ENCODE results near the gene SNHG17. TPM values are rescaled to one million over a fixed set of nuclear protein-coding genes. Genes with fewer than 3 reads are reported as not detected.
"Not testable (repeated sequence)": the region's sequence is repeated elsewhere in the genome, so short reads cannot be mapped to it uniquely, and the experiment has no call there.

The SNHG17 gene
- polyA plus RNA-seq, 4 donors: 29.6 to 66.2 (median 31.8) TPM

DNA sequence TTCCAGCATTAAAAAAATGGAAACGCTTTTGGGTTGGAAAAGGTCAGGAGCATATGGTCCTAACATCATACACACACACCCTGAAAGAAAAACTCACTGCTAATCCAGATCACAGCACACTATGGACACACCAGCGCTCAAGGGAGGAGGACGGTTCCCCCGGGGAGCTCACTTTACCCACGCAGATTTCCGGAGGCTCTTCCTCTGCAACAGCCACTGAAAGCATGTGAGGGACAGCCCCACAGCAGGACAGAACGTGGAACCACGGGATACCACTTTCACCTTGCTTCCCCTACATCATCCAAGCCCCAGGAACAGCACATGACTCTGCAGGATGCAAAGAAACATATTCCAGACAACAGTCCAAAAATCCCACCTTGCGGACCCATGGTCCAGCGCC, 13.2 kb downstream of the SNHG17 start:
- DNase-seq (ENCODE audit: low read depth in 4 of 4, low spot score in 3 of 4): no peak

DNA sequence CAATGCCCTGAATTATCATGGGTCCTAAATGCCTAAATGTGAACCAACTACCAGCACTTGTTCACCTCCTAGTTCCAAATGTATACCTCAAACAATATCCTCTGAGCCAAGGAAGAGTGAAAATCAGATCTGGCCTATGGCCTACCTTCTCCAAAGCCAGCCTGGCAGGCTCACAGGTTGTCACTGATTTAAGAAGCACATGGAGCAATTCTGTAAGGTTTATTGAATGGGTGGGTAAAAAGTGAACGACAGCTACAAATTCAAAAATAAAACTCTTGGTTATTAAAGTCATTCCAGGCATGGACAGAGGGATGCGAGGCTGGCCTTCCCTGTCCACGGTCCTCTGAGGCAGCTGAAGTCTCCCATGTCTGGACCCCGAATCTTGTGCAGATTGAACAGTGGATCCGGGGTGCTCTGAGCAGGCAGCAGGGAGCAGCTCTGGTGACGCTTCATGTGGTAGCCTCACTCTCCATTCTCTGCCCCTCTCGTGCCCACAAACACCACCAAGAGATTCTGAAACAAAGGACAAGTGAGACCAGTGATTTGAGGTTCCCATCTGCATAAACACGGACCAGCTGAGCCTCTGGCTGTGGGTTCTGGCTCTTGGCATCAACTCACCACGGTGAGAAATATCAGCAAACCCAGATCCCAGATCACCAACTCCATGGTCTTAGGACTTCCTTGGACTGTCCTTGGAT, 14.6 kb downstream of the SNHG17 start:
- DNase-seq (ENCODE audit: low read depth in 4 of 4, low spot score in 3 of 4): no peak

DNA sequence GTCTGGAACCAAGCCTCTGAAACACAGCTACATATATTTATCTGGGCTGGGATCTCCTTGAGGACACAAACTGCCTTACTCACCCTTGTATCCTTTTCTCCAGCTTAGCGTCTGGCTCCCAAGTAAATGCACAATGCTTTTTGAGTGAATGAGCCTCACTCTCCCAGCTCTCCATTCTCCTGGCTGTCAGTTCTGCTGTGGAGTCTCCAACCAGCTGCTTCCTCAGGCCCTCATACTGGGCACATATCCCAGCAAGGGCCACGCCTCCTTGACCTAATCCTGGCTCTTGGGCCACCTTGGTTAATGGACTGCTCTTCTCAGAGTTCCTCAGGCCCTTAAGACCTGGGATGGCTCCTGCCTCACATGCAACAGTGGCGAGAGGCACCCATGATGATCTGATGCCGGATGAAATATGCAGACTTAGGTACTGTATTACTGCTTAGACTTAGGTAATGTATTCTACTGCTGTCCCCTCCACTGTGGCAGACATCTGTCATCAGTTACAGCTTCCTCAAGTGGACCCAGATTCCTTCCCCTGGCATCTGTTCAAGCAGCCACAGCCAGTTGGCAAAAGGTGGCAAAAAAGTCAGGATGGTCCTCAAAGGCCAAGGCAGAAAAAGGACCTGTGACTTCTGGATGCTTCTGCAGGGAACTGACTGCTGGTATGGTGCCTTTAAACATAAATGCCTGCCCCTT, 16.5 kb downstream of the SNHG17 start:
- DNase-seq (ENCODE audit: low read depth in 4 of 4, low spot score in 3 of 4): no peak

DNA sequence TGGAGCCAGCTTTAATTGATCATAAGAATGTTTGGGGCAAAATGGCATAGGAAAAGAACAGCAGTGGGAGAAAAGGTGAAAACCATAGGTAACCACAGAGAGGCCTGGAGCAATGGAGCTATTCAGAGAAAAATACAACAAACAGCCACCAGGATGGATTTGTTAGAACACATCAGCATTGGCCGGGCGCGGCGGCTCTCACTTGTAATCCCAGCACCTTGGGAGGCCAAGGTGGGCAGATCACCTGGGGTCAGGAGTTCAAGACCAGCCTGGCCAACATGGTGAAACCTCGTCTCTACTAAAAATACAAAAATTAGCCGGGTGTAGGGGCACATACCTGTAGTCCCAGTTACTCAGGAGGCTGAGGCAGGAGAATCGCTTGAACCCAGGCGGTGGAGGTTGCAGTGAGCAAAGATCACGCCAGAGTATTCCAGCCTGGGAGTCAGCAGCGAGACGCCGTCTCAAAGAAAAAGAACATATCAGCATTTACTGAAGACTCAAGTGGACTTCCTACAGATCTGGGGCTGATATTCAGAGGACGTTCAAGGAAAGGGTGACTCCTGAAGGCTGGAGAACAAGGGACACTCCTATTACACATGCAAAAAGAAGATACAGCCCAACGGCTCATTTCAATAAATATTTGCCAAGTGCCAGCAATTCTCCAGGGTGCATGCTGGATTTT, 20.2 kb downstream of the SNHG17 start:
- DNase-seq (ENCODE audit: low read depth in 4 of 4, low spot score in 3 of 4): no peak

GRCh38 chr20:38412877-38413577, 22.1 kb downstream of the SNHG17 start:
- DNase-seq (ENCODE audit: low read depth in 4 of 4, low spot score in 3 of 4): no peak

DNA sequence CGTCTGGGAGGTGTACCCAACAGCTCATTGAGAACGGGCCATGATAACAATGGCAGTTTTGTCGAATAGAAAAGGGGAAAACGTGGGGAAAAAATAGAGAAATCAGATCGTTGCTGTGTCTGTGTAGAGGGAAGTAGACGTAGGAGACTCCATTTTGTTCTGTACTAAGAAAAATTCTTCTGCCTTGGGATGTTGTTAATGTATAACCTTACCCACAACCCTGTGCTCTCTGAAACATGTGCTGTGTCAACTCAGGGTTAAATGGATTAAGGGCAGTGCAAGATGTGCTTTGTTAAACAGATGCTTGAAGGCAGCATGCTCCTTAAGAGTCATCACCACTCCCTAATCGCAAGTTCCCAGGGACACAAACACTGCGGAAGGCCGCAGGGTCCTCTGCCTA, 27.3 kb downstream of the SNHG17 start:
- DNase-seq (ENCODE audit: low read depth in 4 of 4, low spot score in 3 of 4): not testable (repeated sequence)

- no peak for DNase-seq (ENCODE audit: low read depth in 4 of 4, low spot score in 3 of 4)
Observed at GRCh38 chr20:38407321-38407720, 27.8 kb downstream of the SNHG17 start.

GRCh38 chr20:38406476-38406875, 28.7 kb downstream of the SNHG17 start:
- no peak for DNase-seq (ENCODE audit: low read depth in 4 of 4, low spot score in 3 of 4)

GRCh38 chr20:38405132-38405531, 30.0 kb downstream of the SNHG17 start:
- DNase-seq (ENCODE audit: low read depth in 4 of 4, low spot score in 3 of 4): no peak

DNA sequence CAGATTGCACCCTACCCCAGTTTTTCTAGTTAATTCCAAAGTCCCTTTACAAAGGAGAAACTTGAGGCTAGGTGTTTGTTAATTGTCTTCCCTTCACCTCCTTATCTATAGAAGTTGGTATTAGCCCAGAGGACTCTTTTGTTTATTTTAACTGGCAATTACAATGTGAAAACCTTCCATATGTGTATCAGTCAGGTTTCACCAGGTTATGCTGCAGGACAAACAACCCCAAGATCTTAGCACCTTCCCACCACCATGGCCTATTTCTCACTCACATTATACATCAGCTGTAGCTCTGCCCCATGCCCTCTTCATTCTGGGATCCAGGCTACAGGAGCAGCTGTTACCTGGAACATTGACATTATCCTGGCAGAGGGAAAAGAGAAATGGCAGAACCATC, 31.1 kb downstream of the SNHG17 start:
- DNase-seq (ENCODE audit: low read depth in 4 of 4, low spot score in 3 of 4): no peak

DNA sequence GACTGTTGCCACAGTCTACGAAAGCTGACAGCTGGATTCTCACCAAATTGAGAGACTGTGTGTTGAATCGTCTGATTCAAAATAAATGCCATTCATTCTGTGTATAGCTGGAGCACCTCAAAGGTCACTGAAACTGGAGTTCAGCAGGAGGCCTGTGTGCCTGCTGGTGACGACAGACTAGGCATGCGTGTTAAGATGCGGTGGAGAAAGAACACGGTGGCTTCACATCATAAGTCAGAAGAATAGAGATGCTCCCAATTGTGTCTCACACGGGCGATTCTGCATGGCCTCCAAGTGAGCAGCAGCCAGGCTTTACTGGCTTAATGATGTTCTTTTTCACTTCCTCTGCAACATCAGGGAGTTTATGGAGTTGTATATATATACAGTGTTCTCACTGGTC, 32.3 kb downstream of the SNHG17 start:
- DNase-seq (ENCODE audit: low read depth in 4 of 4, low spot score in 3 of 4): no peak

DNA sequence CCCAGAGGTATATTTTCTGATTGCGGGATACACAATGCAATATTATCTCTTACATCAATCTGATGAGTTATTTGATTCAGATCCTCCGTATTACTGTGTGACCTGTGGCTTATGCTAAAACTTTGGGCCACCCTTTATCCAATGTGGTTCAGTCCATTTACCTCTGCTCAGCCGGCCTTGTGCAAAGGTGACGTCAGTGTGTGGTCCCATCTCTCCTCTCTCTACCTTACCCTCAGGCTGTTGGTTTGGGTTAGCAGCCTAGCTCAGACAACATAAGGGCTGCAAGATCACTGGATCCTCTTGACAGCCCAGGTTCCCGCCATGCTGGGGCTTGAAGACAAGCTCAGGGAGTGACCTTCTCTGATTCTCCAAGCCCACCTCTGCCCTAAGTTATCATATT, 33.0 kb downstream of the SNHG17 start:
- DNase-seq (ENCODE audit: low read depth in 4 of 4, low spot score in 3 of 4): no peak

- not testable (repeated sequence) for DNase-seq (ENCODE audit: low read depth in 4 of 4, low spot score in 3 of 4)
Observed at GRCh38 chr20:38395751-38396395, 39.3 kb downstream of the SNHG17 start.

GRCh38 chr20:38395165-38395564, 40.0 kb downstream of the SNHG17 start:
- no peak for DNase-seq (ENCODE audit: low read depth in 4 of 4, low spot score in 3 of 4)

DNA sequence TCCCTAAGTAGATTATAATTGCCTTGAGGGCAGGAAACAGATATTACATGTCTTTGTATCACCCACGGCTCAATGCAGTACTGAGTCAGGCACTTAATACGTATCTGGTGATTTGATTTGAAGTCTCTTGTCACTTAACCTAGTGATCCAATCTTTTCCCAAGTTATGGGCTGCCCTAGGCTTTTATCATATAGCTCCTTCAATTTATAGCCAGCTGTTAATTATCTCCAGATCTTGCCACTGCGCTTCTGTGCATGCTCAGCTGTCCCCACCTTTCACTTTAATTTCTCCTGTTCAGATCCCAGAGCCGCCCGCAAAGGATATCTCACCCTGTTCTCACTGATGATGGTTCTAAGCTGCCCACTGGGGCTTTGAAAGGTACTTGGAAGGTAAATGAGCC, 41.9 kb downstream of the SNHG17 start:
- no peak for DNase-seq (ENCODE audit: low read depth in 4 of 4, low spot score in 3 of 4)

- DNase-seq (ENCODE audit: low read depth in 4 of 4, low spot score in 3 of 4): no peak
Observed at GRCh38 chr20:38392356-38392755, 42.8 kb downstream of the SNHG17 start.

- no peak for DNase-seq (ENCODE audit: low read depth in 4 of 4, low spot score in 3 of 4)
Observed at GRCh38 chr20:38387953-38388352, 47.2 kb downstream of the SNHG17 start.

DNA sequence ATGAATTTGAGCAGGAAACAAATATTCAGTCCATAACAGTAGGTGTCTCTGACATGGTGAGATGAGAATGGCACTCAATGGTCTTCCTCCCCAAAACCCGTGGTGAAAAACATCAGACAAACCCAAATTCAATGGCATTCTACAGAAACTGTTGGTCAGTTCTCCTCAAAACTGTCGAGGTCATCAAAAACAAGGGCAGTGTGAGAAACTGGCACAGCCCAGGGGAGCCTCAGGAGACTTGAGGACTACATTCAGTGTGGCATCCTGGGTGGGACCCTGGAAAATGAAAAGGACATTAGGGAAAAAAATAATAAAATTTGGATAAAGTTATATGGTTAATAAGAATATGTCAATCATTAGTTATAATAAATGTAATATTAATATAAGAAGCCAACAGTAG, 48.3 kb downstream of the SNHG17 start:
- DNase-seq (ENCODE audit: low read depth in 4 of 4, low spot score in 3 of 4): no peak

GRCh38 chr20:38386004-38386403, 49.1 kb downstream of the SNHG17 start:
- no peak for DNase-seq (ENCODE audit: low read depth in 4 of 4, low spot score in 3 of 4)

DNA sequence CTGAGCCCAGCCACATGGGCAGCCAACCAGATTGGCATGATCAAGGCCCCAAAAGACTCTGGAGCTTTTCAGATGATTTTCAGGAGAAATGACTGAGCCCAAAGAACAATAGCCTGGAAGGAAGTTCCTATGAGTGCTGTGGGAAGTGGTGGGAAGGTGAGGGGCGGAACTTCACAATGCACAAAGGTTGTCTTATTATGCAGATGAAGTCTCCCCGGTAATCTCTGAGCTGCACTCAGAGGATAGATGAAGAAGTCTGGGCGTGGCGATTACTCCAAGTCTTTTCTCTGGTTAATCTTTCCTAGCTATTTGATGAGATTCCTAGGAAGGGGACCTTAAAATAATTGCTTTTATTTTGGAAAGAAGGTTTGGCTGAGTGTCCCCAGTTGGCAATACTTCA, 52.0 kb downstream of the SNHG17 start:
- DNase-seq (ENCODE audit: low read depth in 4 of 4, low spot score in 3 of 4): no peak

- not testable (repeated sequence) for DNase-seq (ENCODE audit: low read depth in 4 of 4, low spot score in 3 of 4)
Observed at GRCh38 chr20:38377838-38378237, 57.3 kb downstream of the SNHG17 start.
